ENCODE results near the gene DUSP1. TPM values are rescaled to one million over a fixed set of nuclear protein-coding genes. Genes with fewer than 3 reads are reported as not detected.

Gene DUSP1
- total and polyA plus RNA-seq, 2 donors (not counting 3 experiments of a cell fraction or from before 2014, with no cell fraction given), result 36.1 to 196 TPM

GRCh38 chr5:172792701-172793570 is 21.9 kb upstream of the DUSP1 start:
- Histone ChIP-seq H3K9me1 (replicated peaks; ENCODE audit: control insufficient read depth, extremely low read depth, insufficient read depth, low read length) (no peaks in the 10 kb centered on the region), H3K27ac (ENCODE audit: insufficient read depth, low read depth, low read length) (no peak overlapping the region), H3K27me3 (ENCODE audit: control insufficient read depth in 2 of 2, insufficient read depth in 2 of 2, low read length in 2 of 2) (no peaks in the 10 kb centered on the region), H3K4me2 (ENCODE audit: insufficient read depth, low read length) (no peak overlapping the region), H4K20me1 (replicated peaks; ENCODE audit: control insufficient read depth, extremely low read depth, insufficient read depth, low read length) (no peaks in the 10 kb centered on the region), H3K9ac (replicated peaks; ENCODE audit: extremely low read depth, insufficient read depth, low read length) (no peak overlapping the region), H3K9me3 (replicated peaks; ENCODE audit: control insufficient read depth, insufficient read depth, low read length) (no peaks in the 10 kb centered on the region), H3K36me3 (ENCODE audit: control insufficient read depth in 2 of 2, extremely low read depth in 1 of 2, insufficient read depth in 2 of 2, low read length in 2 of 2) (no peaks in the 10 kb centered on the region), H3K4me1 (ENCODE audit: control insufficient read depth, extremely low read depth, insufficient read depth, low read length) (peaks cover 46% of the 10 kb centered on the region), H3K4me3 (replicated peaks in 1 of 3; ENCODE audit: insufficient read depth in 1 of 3, low read depth in 1 of 3, low read length in 3 of 3) (no peak overlapping the region), H3K79me2 (ENCODE audit: control insufficient read depth, insufficient read depth, low read length) (no peaks in the 10 kb centered on the region), H2AFZ (ENCODE audit: low read depth, low read length) (no peak overlapping the region)
- no peak for TF ChIP-seq MYC (IDR thresholded peaks at IDR 0.05; ENCODE audit: low read depth, low read length)
- TF ChIP-seq, protein P1, sequence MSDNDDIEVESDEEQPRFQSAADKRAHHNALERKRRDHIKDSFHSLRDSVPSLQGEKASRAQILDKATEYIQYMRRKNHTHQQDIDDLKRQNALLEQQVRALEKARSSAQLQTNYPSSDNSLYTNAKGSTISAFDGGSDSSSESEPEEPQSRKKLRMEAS (IDR thresholded peaks at IDR 0.05; ENCODE audit: insufficient read depth, insufficient read length), result no peak
- TF ChIP-seq JUN (IDR thresholded peaks at IDR 0.05; ENCODE audit: borderline replicate concordance, insufficient read depth, insufficient read length, low read depth), result no peak
- TF ChIP-seq, protein P2, sequence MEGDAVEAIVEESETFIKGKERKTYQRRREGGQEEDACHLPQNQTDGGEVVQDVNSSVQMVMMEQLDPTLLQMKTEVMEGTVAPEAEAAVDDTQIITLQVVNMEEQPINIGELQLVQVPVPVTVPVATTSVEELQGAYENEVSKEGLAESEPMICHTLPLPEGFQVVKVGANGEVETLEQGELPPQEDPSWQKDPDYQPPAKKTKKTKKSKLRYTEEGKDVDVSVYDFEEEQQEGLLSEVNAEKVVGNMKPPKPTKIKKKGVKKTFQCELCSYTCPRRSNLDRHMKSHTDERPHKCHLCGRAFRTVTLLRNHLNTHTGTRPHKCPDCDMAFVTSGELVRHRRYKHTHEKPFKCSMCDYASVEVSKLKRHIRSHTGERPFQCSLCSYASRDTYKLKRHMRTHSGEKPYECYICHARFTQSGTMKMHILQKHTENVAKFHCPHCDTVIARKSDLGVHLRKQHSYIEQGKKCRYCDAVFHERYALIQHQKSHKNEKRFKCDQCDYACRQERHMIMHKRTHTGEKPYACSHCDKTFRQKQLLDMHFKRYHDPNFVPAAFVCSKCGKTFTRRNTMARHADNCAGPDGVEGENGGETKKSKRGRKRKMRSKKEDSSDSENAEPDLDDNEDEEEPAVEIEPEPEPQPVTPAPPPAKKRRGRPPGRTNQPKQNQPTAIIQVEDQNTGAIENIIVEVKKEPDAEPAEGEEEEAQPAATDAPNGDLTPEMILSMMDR (IDR thresholded peaks at IDR 0.05; ENCODE audit: extremely low read depth in 1 of 2, insufficient read depth in 1 of 2, low read depth in 1 of 2, low read length in 2 of 2), result no peak
- ChIA-PET POLR2A (no interaction called here), CTCF (interaction anchor here (0.5 to 4.5 kb wide), 4 partner anchors 12 to 78 kb away, joined by 3 to 44 read pairs (median 5); partner anchors contain the start of gene DUSP1)
- dilution Hi-C loops (cut with MboI; ENCODE audit: extremely low pct_ligation_motif_present, low sequenced_read_pairs), result no loop called here
- DNase-seq (ENCODE audit: low read depth, low spot score), result no peak
- FAIRE-seq, result peak; percentile 28
- no TSS peak for BruUV-seq (replicated peaks)
- intact Hi-C loops (cut with micrococcal nuclease), result no loop called here
